ENCODE results near the gene MRTFB.

Gene MRTFB

DNA sequence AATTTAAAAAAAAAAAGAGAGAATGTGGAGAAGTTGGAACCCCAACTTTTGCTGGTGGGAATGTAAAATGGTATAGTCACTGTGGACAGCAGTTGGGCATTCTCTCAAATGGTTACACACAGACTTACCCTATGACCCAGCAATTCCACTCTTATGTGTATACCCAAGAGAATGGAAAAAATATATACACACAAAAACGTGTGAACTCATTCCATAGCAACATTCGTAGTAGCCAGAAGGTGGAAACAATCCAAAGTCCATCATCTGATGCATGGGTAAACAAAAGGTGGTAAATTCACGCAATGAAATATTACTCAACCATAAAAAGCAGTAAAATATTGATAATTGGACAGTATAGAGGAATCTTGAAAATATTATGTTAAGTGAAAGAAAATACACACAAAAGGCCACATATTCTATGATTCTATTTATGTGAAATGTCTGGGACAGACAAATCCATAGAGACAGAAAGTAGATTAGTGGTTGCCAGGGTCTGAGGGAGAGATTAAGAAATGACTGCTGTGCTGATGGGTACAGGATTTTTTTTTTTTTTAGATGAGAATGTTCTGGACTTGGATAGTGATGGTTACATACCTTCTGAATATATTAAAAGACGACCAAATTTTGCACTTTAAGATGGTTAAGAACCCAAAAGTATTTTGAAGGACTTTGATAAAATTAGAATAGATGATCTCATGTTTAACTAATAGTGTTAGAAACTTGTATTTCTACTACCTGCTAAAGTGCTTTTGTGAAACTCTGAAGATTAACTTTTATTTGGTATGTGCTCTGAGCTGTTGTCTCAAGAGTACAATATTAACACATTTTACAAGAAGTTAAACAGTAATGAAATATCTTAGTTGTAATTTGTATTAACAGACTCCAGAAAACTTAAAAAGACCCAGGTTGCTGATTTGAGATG is 60.9 kb downstream of the MRTFB start:
- TF ChIP-seq, protein P1, sequence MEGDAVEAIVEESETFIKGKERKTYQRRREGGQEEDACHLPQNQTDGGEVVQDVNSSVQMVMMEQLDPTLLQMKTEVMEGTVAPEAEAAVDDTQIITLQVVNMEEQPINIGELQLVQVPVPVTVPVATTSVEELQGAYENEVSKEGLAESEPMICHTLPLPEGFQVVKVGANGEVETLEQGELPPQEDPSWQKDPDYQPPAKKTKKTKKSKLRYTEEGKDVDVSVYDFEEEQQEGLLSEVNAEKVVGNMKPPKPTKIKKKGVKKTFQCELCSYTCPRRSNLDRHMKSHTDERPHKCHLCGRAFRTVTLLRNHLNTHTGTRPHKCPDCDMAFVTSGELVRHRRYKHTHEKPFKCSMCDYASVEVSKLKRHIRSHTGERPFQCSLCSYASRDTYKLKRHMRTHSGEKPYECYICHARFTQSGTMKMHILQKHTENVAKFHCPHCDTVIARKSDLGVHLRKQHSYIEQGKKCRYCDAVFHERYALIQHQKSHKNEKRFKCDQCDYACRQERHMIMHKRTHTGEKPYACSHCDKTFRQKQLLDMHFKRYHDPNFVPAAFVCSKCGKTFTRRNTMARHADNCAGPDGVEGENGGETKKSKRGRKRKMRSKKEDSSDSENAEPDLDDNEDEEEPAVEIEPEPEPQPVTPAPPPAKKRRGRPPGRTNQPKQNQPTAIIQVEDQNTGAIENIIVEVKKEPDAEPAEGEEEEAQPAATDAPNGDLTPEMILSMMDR (IDR thresholded peaks at IDR 0.05; ENCODE audit: low read depth, low read length, missing control alignments) = no peak
- no peak overlapping the region for H3K4me3 ChIP-seq (ENCODE audit: low read depth, low read length)
- no peak for DNase-seq (ENCODE audit: low read depth)

DNA sequence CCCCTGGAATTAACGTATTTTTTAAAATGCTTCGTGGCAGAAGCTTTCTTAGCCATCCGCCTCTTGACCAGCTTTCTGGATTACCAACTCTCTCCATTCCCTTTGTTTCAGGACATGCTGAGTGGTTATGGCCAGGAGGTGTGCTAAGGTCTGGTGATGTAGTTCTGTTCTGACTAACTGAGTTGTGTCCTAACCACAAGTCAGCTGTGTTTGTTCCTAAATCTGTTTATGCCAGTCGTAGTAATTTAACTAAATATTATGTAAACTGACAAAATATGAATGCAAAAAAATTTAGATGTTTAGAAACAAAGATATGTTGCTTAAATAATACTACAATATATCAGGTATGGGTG is 61.6 kb downstream of the MRTFB start:
- no peak for DNase-seq (ENCODE audit: low read depth)
- H3K4me3 ChIP-seq (ENCODE audit: low read depth, low read length) = no peak overlapping the region
- TF ChIP-seq, protein P1 (IDR thresholded peaks at IDR 0.05; ENCODE audit: low read depth, low read length, missing control alignments) = no peak

- TF ChIP-seq, protein P1 (IDR thresholded peaks at IDR 0.05; ENCODE audit: low read depth, low read length, missing control alignments) = no peak
- DNase-seq (ENCODE audit: low read depth) = no peak
These were observed 62.8 kb downstream of the MRTFB start for GRCh38 chr16:14133907-14134306.

GRCh38 chr16:14135704-14136103 is 64.6 kb downstream of the MRTFB start:
- TF ChIP-seq, protein P1 (IDR thresholded peaks at IDR 0.05; ENCODE audit: low read depth, low read length, missing control alignments) = no peak
- H3K4me3 ChIP-seq (ENCODE audit: low read depth, low read length) = no peak overlapping the region
- DNase-seq (ENCODE audit: low read depth) = no peak

More at GRCh38 chr16:14133907-14134306, 62.8 kb downstream of the MRTFB start:
- no peak overlapping the region for H3K4me3 ChIP-seq (ENCODE audit: low read depth, low read length)

GRCh38 chr16:14139872-14140271 is 68.8 kb downstream of the MRTFB start:
- TF ChIP-seq, protein P1 (IDR thresholded peaks at IDR 0.05; ENCODE audit: low read depth, low read length, missing control alignments) = no peak
- no peak for DNase-seq (ENCODE audit: low read depth)

GRCh38 chr16:14140923-14141322 is 69.8 kb downstream of the MRTFB start:
- DNase-seq (ENCODE audit: low read depth) = no peak

More at GRCh38 chr16:14139872-14140271, 68.8 kb downstream of the MRTFB start:
- H3K4me3 ChIP-seq (ENCODE audit: low read depth, low read length) = no peak overlapping the region

More at GRCh38 chr16:14140923-14141322, 69.8 kb downstream of the MRTFB start:
- TF ChIP-seq, protein P1 (IDR thresholded peaks at IDR 0.05; ENCODE audit: low read depth, low read length, missing control alignments) = no peak
- no peak overlapping the region for H3K4me3 ChIP-seq (ENCODE audit: low read depth, low read length)
